Karpas-422 (cell line): ENCODE results near the gene HIVEP3. TPM values are rescaled to one million over a fixed set of nuclear protein-coding genes. Genes with fewer than 3 reads are reported as not detected.

ENCODE experiments used
- DNase-seq: peaks from one replicate; pipeline ENCODE4 v3.0.0-alpha.2; 2015
- H2AFZ ChIP-seq: fragments of 200-600 bp; sonication (generic); 2 replicates; pipeline ENCODE4 v1.6.1; 2014; ENCODE audit warnings: antibody characterized with exemption, low read length, mixed read lengths
- H3K27ac ChIP-seq: fragments of 200-600 bp; sonication (generic); 2 replicates; pipeline ENCODE4 v1.5.1; 2014; ENCODE audit warnings: mild to moderate bottlenecking, low read length, moderate library complexity
- H3K27me3 ChIP-seq: fragments of 200-600 bp; sonication (generic); 2 replicates; pipeline ENCODE4 v1.6.1; 2014; ENCODE audit warnings: low read length, mixed read lengths
- H3K36me3 ChIP-seq: fragments of 200-600 bp; sonication (generic); 2 replicates; pipeline ENCODE4 v1.6.1; 2014; ENCODE audit warnings: low read length, mixed read lengths; ENCODE audit not compliant: insufficient read depth
- H3K4me1 ChIP-seq: fragments of 200-600 bp; sonication (generic); 2 replicates; pipeline ENCODE4 v1.6.1; 2014; ENCODE audit warnings: mild to moderate bottlenecking, low read length, mixed read lengths
- H3K4me2 ChIP-seq: fragments of 200-600 bp; sonication (generic); 2 replicates; pipeline ENCODE4 v1.6.1; 2014; ENCODE audit warnings: low read length, low read depth, mild to moderate bottlenecking; ENCODE audit not compliant: poor library complexity, severe bottlenecking
- H3K4me3 ChIP-seq: fragments of 200-600 bp; sonication (generic); 2 replicates; pipeline ENCODE4 v1.5.1; 2014; ENCODE audit warnings: mild to moderate bottlenecking, antibody characterized with exemption, low read length, mixed read lengths
- H3K79me2 ChIP-seq: fragments of 200-600 bp; sonication (generic); 2 replicates; pipeline ENCODE4 v1.6.1; 2014; ENCODE audit warnings: mild to moderate bottlenecking, low read length, mixed read lengths
- H3K9ac ChIP-seq: fragments of 200-600 bp; sonication (generic); 2 replicates; pipeline ENCODE4 v1.6.0; 2014; ENCODE audit warnings: low read length
- H3K9me2 ChIP-seq: fragments of 200-600 bp; sonication (generic), shearing (Covaris generic); replicated peaks from 2 replicates; pipeline ENCODE4 v1.6.0; 2014; ENCODE audit warnings: mild to moderate bottlenecking, low read length, moderate library complexity; ENCODE audit not compliant: insufficient read depth
- H3K9me3 ChIP-seq: fragments of 300-700, 200-600 bp; sonication (generic); 2 replicates; pipeline ENCODE4 v1.6.1; 2014; ENCODE audit warnings: low read length, mixed read lengths
- H4K20me1 ChIP-seq: fragments of 200-600 bp; sonication (generic); 2 replicates; pipeline ENCODE4 v1.6.1; 2014; ENCODE audit warnings: mild to moderate bottlenecking, antibody characterized with exemption, low read length, low read depth; ENCODE audit not compliant: insufficient read depth
- total RNA-seq: library from RNA; depleted of rRNA; stranded (reverse); fragments of >200 nt; shearing (Covaris generic); gene quantifications from 2 replicates; pipeline ENCODE4 v1.2.3, GENCODE V29; 2014; ENCODE audit warnings: low replicate concordance

Gene HIVEP3
- total RNA-seq, 1 experiment from 2014 or later: 1.3 TPM

GRCh38 chr1:41860771-41861170 lies 58.0 kb downstream of the HIVEP3 start:
- DNase-seq: no peak
- no peak overlapping the region for H3K9ac ChIP-seq
- no peaks in the 10 kb centered on the region for H3K9me3 ChIP-seq
- no peaks in the 10 kb centered on the region for H3K27me3 ChIP-seq
- H3K4me2 ChIP-seq: no peak overlapping the region
- no peaks in the 10 kb centered on the region for H3K9me2 ChIP-seq
- H3K4me1 ChIP-seq: peaks cover 13% of the 10 kb centered on the region
- no peak overlapping the region for H2AFZ ChIP-seq
- H3K79me2 ChIP-seq: no peaks in the 10 kb centered on the region
- no peak overlapping the region for H3K4me3 ChIP-seq
- no peaks in the 10 kb centered on the region for H4K20me1 ChIP-seq
- H3K27ac ChIP-seq: no peak overlapping the region
- no peaks in the 10 kb centered on the region for H3K36me3 ChIP-seq

DNA sequence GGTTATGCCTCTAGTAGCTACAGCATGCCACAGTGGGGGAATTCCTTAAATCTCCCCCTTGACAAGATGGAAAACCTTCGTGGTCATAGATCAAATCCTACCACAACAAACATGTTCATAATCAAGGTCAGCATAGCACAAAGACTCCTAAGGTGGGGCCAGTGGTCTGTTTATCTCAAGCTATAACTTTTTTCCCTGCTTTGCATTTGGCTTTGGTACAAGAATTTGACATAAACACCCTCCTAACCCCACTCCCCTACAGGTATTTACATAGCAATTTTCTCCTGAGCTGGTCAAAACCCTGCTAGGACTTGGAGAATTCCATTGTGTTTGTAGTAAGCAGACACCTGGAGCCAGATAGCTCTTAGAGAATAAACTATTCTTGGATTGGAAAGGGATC lies 58.5 kb downstream of the HIVEP3 start:
- Histone ChIP-seq H3K4me2 (no peak overlapping the region), H3K4me3 (no peak overlapping the region), H3K27ac (no peak overlapping the region), H2AFZ (no peak overlapping the region), H3K4me1 (peaks cover 13% of the 10 kb centered on the region), H3K9ac (no peak overlapping the region), H4K20me1 (no peaks in the 10 kb centered on the region), H3K27me3 (no peaks in the 10 kb centered on the region), H3K9me2 (no peaks in the 10 kb centered on the region), H3K79me2 (no peaks in the 10 kb centered on the region), H3K9me3 (no peaks in the 10 kb centered on the region), H3K36me3 (no peaks in the 10 kb centered on the region)
- no peak for DNase-seq

- no peaks in the 10 kb centered on the region for H4K20me1 ChIP-seq
- H3K4me2 ChIP-seq: peak overlapping the region; percentile 38
- peak; percentile 60 for DNase-seq
- H3K9ac ChIP-seq: no peak overlapping the region
- H3K4me1 ChIP-seq: peaks cover 13% of the 10 kb centered on the region
- H3K36me3 ChIP-seq: no peaks in the 10 kb centered on the region
- no peaks in the 10 kb centered on the region for H3K9me3 ChIP-seq
- no peaks in the 10 kb centered on the region for H3K27me3 ChIP-seq
- H3K27ac ChIP-seq: no peak overlapping the region
- no peak overlapping the region for H3K4me3 ChIP-seq
- no peak overlapping the region for H2AFZ ChIP-seq
- no peaks in the 10 kb centered on the region for H3K79me2 ChIP-seq
- H3K9me2 ChIP-seq: no peaks in the 10 kb centered on the region
Observed at GRCh38 chr1:41859686-41860085, 59.0 kb downstream of the HIVEP3 start.

DNA sequence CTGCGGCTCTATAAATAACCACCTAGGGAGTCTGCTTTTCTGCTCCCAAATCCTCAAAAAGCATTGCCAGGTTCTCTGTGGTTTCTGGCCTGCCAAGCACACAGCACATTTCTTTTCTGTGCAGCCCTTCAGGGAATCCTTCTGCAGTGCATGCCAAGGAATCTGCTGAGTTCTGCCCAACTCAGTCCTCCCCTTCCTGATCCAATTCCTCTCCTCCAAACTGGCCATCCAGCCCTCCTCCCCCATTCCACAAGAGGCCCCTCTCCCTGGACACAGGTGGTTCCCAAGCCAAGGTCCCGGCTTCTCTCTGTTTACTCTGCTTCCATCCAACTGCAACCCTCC lies 61.8 kb downstream of the HIVEP3 start:
- H3K27ac ChIP-seq: no peak overlapping the region
- no peaks in the 10 kb centered on the region for H4K20me1 ChIP-seq
- H3K4me1 ChIP-seq: peaks cover 16% of the 10 kb centered on the region
- no peaks in the 10 kb centered on the region for H3K79me2 ChIP-seq
- no peak overlapping the region for H3K4me3 ChIP-seq
- no peak for DNase-seq
- no peak overlapping the region for H2AFZ ChIP-seq
- H3K27me3 ChIP-seq: no peaks in the 10 kb centered on the region
- no peaks in the 10 kb centered on the region for H3K9me2 ChIP-seq
- no peak overlapping the region for H3K4me2 ChIP-seq
- H3K9me3 ChIP-seq: no peaks in the 10 kb centered on the region
- no peaks in the 10 kb centered on the region for H3K36me3 ChIP-seq
- no peak overlapping the region for H3K9ac ChIP-seq

DNA sequence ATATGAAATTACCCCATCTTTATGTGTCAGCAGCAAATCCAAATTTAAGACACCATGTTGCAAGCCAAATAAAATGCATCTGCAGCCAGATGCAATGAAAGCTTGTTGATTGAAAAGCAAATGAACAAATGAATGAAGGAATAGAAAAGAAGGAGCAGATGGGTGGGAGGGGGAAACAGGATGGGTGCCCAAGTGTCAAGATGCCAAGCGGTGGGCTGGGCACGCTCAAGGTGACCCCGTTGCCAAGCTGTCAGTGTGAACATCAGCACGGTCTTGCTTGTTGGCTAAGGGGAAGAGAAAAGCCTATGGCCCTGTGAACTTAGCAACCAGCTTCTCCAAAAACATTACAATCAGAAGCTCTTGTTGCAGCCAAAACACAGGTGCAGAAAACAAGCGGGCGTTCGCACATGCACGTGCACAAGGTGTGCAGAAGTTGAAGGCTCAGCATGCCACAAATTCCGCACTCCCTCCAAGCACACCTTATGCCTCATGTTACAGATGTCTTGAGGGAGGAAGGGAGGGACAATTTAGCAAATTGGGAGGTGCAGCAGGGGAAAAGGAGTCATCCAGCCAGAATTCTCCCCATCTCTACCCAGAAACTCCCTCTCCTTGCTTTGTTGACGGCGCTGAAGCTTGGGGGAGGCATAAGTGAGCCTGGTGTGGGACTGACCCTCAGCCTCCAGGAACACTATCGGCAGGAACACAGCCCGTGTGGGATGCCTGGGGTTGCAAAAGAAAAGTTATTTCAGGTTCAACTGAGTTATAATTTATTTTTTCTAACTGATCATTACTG lies 62.4 kb downstream of the HIVEP3 start:
- H3K4me3 ChIP-seq: no peak overlapping the region
- no peak for DNase-seq
- no peaks in the 10 kb centered on the region for H3K27me3 ChIP-seq
- no peak overlapping the region for H2AFZ ChIP-seq
- no peak overlapping the region for H3K27ac ChIP-seq
- no peaks in the 10 kb centered on the region for H3K9me3 ChIP-seq
- no peaks in the 10 kb centered on the region for H4K20me1 ChIP-seq
- H3K9ac ChIP-seq: no peak overlapping the region
- H3K36me3 ChIP-seq: no peaks in the 10 kb centered on the region
- no peaks in the 10 kb centered on the region for H3K79me2 ChIP-seq
- no peak overlapping the region for H3K4me2 ChIP-seq
- H3K4me1 ChIP-seq: peaks cover 21% of the 10 kb centered on the region
- no peaks in the 10 kb centered on the region for H3K9me2 ChIP-seq

DNA sequence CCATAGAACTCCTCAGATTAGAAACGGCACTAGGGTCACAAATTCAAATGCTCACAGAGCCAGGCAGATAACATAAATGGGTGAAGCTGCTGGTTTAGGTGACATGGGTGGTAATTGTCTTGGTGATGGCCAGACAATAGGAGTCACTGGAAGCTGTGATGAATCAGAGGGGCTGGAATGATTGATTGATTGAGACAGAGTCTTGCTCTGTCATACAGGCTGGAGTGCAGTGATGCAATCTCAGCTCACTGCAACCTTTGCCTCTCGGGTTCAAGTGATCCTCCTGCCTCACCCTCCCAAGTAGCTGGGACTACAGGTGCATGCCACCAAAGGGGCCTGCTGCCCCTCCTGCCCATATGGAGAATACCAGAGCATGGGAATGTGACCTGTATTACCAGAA lies 63.0 kb downstream of the HIVEP3 start:
- Histone ChIP-seq H3K27ac (no peak overlapping the region), H3K9me2 (no peaks in the 10 kb centered on the region)

DNA sequence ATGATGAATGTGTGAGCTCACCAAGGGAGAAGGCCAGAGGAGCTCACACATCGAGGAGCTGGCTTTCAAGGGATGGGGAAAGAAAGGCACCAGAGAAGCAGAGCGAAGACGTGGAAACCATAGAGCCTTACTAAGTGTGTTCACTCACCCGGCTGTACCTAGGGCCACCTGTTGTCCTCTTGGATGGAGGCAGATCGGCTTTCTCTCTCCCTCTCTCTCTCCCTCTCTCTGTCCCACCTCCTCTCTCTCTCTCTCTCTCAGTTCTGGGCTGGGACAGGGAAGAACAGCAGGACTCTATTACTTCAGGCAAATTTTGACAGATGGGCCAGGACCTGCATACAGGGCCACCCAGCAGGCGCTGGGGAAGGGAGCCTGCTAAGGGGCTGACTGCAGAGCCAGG lies 64.8 kb downstream of the HIVEP3 start:
- H2AFZ ChIP-seq: no peak overlapping the region
- no peaks in the 10 kb centered on the region for H4K20me1 ChIP-seq
- no peak overlapping the region for H3K4me3 ChIP-seq
- no peaks in the 10 kb centered on the region; the same call in 1 of the 2 replicates for H3K27me3 ChIP-seq
- H3K4me1 ChIP-seq: peaks cover 9% of the 10 kb centered on the region
- H3K27ac ChIP-seq: no peak overlapping the region
- no peak overlapping the region for H3K9ac ChIP-seq
- no peak overlapping the region for H3K4me2 ChIP-seq
- DNase-seq: no peak
- no peaks in the 10 kb centered on the region for H3K9me2 ChIP-seq
- no peaks in the 10 kb centered on the region for H3K79me2 ChIP-seq
- no peaks in the 10 kb centered on the region for H3K9me3 ChIP-seq
- no peaks in the 10 kb centered on the region for H3K36me3 ChIP-seq

More for the DNA sequence above, 63.0 kb downstream of the HIVEP3 start:
- Histone ChIP-seq H4K20me1 (no peaks in the 10 kb centered on the region), H3K4me3 (no peak overlapping the region), H2AFZ (no peak overlapping the region), H3K9me3 (no peaks in the 10 kb centered on the region), H3K4me1 (peaks cover 22% of the 10 kb centered on the region), H3K9ac (no peak overlapping the region), H3K27me3 (no peaks in the 10 kb centered on the region), H3K36me3 (no peaks in the 10 kb centered on the region), H3K4me2 (no peak overlapping the region), H3K79me2 (no peaks in the 10 kb centered on the region)
- DNase-seq: no peak

- Histone ChIP-seq H4K20me1 (no peaks in the 10 kb centered on the region), H3K36me3 (no peaks in the 10 kb centered on the region), H3K9me2 (no peaks in the 10 kb centered on the region), H3K4me3 (no peak overlapping the region), H3K4me2 (no peak overlapping the region), H3K27me3 (no peaks in the 10 kb centered on the region; the same call in 1 of the 2 replicates), H2AFZ (no peak overlapping the region), H3K79me2 (no peaks in the 10 kb centered on the region), H3K9ac (no peak overlapping the region), H3K27ac (no peak overlapping the region), H3K4me1 (peaks cover 9% of the 10 kb centered on the region), H3K9me3 (no peaks in the 10 kb centered on the region)
- no peak for DNase-seq
Observed at GRCh38 chr1:41852091-41852490, 66.6 kb downstream of the HIVEP3 start.
